HG03558 (cell line): Measurements from ENCODE around the gene KCNK3.

Experiments
- ATAC-seq: cut with Tn5 transposase; IDR thresholded peaks from one replicate; pipeline ENCODE4 v1.9.1; 2021; ENCODE audit warnings: moderate number of reproducible peaks; ENCODE audit not compliant: unreplicated experiment; ENCODE audit errors: extremely low read depth

The KCNK3 gene

DNA sequence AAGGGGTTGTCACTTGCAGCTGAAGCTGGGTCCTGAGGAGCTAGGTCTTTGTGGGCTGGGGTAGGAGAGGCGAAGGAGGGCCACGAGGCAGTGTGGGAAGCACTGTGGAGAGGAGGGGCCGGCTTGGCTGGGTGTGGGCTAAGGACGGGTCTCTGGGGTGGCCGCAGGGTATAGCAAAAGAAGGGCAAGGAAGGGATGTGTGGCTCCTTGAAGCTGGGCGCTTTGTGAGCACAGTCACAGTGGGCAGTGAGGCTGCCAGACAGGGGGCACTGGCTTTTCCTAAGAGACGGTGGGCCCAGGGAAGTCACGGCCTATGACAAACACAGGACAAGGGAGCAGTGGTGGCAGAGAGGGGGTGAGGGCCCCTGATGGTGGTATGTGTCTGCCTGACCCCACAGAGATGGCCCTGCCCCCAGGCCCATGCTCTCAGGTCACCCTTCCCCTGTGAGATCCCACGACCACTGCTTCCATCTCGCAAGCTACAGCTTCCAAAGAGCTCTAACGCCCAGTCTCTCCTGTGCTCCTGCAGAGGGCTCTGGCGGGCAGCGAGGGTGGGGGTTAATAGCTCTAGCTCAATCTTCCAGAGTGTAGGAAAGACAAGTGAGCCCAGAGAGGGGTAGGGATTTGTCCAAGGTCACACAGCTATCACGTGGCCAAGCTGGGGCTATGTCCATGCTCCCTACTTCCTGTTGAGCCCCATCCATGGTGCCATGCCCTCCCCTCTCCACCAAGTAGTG is 32.4 kb downstream of the KCNK3 start:
- no peak for ATAC-seq

DNA sequence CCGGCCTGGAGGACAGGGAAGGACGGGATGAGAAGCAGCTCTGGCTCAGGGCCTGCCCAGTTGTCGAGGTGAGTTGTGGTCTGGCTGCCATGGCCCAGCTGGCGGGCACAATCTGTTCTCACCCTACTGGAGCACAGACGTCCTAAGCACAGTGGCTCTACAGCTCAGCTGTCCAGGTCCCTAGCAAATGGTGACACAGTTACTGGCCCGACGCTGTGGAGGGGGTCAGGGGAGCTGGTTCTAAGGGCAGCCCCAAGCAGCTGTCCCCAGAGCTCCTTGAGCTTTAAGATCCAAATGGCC is 32.9 kb downstream of the KCNK3 start:
- ATAC-seq: no peak

DNA sequence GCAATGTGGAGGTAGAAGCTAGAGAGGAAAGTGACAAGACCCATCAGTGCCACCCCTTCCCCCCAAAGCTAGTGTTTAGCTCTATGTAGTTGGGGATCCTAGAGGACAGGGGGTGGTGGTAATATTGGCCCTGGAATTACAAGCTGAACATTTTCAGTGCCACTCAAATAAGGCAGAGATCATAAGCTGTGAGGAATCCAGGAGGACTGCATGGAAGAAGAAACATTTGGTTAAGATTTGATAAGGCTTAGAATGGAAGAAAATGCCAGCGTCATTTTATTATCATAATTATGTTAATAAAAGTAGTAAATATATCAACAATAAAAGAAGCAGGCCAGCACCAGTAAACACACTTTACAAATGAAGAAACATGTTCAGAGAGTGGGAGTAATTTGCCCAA is 33.7 kb downstream of the KCNK3 start:
- no peak for ATAC-seq

DNA sequence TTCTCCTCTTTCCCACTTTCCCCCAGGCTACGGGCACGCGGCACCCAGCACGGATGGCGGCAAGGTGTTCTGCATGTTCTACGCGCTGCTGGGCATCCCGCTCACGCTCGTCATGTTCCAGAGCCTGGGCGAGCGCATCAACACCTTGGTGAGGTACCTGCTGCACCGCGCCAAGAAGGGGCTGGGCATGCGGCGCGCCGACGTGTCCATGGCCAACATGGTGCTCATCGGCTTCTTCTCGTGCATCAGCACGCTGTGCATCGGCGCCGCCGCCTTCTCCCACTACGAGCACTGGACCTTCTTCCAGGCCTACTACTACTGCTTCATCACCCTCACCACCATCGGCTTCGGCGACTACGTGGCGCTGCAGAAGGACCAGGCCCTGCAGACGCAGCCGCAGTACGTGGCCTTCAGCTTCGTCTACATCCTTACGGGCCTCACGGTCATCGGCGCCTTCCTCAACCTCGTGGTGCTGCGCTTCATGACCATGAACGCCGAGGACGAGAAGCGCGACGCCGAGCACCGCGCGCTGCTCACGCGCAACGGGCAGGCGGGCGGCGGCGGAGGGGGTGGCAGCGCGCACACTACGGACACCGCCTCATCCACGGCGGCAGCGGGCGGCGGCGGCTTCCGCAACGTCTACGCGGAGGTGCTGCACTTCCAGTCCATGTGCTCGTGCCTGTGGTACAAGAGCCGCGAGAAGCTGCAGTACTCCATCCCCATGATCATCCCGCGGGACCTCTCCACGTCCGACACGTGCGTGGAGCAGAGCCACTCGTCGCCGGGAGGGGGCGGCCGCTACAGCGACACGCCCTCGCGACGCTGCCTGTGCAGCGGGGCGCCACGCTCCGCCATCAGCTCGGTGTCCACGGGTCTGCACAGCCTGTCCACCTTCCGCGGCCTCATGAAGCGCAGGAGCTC is 35.4 kb downstream of the KCNK3 start:
- no peak for ATAC-seq

DNA sequence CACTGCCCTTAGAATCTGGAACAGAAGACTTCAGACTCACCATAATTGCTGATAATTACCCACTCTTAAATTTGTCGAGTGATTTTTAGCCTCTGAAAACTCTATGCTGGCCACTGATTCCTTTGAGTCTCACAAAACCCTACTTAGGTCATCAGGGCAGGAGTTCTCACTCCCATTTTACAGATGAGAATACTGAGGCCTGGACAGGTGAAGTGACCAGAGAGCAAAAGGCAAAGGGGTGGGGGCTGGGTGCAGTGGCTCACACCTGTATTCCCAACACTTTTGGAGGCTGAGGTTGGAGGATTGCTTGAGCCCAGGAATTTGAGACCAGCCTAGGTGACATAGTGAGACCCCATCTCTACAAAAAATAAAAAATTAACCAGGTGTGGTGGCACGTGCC is 36.8 kb downstream of the KCNK3 start:
- no peak for ATAC-seq

DNA sequence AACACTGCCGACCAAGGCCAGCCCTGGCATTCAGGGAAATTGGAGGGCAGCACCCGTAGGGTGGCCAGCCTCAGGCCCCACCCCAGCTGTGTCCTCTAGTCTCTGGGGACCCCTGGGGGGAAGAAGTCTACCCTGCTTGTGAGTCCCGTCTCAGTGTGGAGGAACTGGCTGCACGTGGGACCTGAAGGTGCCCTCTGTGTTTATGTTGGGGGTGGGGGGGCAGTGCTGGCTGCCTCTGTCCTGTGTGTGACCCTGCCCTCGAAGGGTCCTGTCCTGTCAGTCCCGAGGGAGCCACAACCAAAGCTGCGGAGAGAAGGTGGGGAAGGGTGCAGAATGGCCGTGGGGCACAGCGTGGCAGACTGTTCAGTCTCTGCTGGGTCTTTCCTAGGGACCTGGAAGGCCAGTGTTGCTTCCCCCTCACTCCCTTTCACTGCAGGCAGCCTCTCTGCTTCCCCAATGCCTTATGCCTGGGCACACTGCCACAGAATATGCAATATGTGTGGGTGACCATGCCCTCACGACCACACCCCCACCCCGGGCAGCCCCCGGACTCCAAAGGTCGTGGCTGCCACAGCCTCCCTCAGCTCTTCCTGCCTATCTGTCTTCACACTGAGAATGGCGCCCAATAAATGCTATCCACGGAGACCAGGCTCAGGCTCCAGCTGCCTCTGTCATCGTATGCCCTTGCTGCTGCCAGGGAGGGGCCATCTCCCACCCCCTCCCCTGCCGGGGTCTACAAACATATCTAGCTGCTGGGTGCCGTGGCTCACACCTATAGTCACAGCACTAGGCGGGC is 38.2 kb downstream of the KCNK3 start:
- no peak for ATAC-seq

DNA sequence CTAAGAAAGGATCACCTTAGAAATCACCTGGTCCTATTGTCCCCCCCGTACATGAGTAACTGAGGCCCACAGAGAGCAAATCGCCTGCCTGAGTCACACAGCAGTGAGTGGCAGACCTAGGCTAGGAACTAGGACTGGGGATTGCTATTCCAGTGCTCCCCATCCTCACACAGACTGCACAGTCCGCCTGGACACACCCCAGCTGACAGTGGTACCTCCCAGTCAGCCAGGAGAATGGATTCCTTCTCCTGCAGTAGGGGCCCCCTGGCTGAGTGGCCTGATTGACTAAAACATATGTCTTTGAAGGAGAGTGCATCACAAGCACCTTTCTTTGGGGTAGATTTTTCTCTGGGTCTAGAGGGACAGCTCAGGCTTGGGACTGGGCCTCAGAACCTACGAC is 39.2 kb downstream of the KCNK3 start:
- ATAC-seq: no peak

DNA sequence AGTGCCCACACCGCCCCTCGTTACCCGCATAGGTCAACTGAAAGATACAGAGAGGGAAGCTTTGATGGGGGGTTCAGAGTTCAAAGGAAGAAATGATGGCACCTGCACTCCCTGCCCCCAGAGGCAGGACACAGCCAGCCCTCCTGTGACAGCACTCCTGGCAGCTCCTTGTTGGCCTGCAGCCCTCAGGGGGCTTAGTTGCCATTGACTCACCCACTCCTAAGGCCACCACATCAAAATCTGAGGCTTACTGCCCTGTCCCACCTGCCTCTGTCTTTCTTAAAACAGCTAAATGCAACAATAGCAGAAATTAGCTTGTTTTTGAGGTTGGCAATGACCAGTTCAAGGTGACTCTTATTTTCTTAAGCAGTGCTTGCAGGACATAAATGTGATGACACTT is 39.9 kb downstream of the KCNK3 start:
- no peak for ATAC-seq

DNA sequence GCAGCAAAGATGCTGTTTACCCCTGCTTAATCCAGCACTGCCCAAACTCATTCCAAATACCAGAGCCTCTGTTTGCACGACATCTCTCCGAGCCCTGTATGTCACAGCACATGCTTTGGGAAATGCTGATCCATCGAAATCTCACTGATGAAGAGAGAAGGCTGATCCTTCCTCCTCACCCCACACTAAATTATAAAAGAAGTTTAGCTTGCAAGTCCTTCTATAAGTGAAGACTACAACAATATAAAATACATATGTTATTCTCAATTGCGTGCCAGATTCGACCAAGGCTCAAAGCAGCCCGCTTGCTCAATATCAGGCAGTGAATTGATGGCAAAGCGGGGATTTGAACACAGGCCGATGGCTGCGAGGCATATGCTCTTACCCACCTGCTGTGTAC is 40.9 kb downstream of the KCNK3 start:
- ATAC-seq: no peak

DNA sequence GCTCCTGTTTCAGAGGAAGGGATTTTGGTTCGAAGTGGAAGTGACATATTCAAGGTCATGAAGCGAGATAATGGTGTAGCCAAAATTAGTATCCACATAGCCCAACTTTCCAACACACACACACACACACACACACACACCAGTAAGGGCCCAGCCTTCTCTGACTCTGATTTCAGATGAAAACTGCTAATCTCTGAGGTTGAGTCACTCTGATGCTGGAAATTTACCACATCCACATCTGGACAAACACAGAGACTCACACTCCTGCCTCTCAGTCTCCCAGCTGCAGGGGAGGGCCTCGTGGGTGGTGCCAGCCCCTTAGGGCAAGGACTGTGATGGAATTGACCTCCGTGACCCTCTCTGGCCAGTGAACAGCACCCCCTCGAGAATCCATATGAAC is 42.6 kb downstream of the KCNK3 start:
- no peak for ATAC-seq

DNA sequence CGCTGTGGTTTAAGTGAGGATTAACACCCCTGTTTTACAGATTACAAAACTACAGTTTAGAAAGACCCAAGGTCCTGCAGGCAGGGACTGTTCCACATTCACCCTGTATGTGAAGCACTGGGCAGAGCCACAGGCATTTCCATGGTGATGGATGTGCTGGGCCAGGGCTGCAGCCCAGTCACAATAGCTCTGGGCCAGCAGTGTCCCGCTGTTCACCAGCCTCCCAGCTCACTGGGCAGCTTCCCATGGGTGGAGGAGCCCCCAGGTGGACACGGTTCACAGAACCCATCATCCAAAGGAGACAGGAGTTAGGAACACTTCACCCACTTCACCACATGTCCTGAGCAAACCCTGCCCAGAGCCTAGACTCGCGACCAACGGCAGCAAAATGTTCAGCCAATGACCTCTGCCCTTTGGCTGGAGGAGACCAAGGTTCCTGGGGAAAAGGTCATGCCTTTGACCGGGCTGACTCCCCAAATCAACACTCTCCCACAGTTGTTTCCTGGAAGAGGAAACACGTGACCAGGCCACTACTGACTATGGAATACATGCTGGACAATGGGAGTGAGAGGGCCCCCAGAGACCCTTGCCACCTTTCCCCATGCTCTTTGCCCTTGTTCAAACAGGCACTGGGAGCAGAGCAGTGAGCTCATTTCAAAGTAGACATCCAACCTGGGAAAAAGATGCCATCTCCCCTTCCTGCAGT is 43.5 kb downstream of the KCNK3 start:
- no peak for ATAC-seq

DNA sequence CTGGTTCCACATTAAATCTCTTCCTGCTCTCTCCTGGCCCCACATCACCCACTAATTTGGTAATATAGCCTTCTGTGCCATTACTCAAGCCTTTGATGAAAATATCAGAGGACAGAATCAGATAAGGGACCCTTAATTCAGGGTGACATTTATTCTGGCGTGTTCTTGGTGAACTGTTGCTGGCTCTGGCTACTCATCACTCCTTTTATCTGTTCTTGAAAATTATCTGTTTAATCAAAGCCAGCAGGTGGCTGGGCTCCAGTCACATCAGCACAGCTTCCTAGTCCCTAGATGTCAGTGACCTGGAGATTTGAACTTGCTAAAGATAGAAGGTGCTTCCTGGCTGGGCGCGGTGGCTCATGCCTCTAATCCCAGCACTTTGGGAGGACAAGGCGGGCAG is 44.7 kb downstream of the KCNK3 start:
- ATAC-seq: no peak

DNA sequence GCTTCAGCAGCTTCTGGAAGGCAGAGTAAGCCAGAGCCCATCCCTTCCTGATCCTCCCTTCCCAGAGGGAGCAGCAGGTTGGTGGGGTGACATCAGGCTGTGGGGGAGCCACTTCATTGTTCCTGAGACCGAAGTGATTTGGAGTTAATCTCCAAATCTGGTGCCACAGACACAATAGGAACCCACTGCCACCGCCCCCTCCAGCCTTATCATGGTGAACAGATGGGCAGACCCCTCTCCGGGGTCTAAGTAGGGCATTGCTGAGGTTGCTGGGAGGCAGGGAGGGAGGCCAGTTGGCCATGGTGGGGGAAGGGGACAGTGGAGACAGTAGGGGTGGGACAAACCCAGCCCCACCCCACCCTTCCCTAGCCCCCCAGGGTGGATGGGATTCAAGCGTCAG is 46.0 kb downstream of the KCNK3 start:
- no peak for ATAC-seq

DNA sequence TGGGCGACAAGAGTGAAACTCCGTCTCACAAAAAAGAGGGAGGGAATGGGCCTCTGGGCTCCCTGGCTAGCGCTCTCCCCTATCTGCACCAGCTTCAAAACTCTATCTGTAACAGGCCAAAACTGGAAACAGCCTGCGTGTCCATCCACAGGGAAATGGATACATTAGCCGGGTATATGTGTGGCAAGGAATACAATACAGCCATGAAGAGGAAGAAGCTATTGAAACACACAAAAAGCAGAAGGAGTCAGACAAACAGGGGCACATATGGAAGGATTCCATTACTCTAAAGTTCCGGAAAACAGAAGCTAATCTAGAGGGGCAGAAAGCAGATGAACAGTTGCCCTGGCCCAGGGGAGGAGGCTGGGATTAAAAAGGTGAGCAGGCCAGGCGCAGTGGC is 47.0 kb downstream of the KCNK3 start:
- ATAC-seq: no peak

DNA sequence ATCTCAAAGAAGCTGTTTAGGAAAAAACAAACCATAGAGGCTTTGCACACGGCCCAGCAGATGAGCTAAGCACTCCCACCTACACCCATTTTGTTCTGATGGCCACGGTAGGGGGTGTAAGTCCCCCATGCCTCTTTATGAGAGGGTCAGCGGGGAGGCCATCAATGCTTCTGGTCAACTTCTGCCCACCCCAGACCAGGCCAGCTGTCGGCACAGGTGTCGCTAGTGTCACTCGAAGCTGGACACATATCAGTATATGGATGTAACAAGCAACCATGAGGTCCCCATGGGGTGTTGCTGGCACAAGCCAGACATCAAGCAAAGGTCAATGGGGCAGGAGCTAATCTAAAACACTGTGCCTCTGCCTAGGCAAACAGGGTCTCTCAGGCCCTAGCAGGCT is 47.8 kb downstream of the KCNK3 start:
- ATAC-seq: no peak

DNA sequence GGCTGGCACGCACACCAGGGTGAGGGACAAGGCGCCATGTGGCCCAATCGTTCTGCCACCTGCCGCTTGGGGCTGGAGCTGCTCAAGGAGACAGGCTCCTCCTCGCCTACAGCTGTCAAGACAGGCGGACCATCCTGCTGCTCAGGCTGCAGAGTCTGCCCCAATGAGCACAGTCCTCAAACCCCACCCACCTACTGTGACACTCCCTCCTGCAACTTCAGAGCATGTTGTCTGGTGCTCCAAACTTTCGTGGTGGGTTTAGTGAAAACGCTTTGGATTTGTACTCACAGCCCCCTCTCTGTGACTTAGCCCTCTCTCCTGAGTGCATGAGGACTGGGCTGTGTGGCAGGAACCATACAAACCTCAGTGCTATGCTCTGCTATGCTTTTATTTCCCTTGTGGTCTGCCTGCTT is 48.4 kb downstream of the KCNK3 start:
- no peak for ATAC-seq

DNA sequence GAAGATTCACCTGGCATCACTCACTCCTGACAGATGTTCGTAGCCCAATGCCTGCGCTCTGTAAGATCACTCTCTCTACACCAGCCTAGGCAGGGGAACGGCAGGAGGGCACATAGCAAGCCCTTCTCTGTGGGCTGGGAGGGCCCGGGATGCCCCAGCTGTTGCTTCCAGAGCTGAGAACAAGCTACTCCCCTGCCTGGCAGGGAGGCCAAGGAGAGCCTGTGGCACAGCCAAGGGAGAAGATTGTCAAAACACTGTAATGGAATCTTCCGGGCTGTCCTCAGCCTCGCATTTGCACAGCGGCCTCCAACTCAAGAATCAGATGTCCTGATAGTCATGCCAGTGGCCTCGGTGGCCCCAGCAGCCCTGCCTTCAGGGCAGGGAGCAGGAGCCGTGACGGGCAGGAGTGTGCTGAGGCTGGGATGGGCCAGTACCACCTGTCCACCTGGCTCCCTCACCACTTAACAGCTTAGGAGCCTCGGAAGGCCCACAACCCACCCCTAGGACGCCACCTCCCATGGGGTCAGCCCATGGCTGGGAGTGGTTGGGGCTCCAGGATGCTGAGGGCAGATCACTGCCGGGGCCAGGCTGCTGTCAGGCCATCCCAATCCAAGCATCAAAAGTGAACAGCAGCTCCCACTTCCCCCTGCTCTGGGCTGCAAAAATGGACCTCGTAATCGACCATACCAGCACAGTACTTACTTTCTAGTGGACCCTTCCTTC is 49.7 kb downstream of the KCNK3 start:
- ATAC-seq: no peak

DNA sequence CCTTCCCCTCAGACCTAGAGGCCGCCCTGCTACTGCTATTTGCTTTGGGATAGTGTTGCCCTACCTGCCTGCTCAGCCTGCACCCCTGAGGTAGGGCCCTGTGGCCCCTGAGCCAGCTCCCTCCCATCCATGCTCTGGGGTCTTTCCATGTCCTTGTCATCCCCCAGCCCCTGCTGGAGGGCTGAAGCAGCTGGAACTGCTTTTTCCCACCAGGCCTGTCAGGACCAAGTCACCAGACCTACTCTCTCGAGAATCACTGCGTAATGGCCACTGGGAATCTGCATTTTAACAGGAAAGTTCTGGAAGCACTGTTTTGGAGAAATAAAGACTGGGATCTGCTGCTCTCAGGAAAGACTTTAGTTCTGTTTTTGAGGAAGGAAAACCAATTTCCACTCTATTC is 51.3 kb downstream of the KCNK3 start:
- no peak for ATAC-seq

DNA sequence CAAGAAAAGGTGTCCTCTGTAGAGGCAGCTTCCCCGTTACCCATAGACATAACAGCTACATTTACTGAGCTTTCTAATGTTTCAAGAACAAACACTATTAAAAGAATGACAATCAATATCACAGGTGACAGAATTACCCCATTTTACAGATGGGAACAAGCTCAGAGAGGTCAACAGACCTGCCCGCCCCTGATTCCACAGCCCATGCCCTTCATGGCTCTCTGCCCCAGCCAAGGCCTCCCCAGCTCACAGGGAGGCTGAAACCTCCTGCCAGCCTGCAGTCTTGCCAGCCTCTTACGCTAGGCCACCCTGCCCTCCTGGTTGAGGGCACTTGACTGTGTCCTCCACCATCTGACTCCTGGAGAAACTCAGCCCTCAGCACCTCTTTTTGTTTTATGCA is 52.4 kb downstream of the KCNK3 start:
- no peak for ATAC-seq
